ENCODE data around the gene WWC2. TPM values are rescaled to one million over a fixed set of nuclear protein-coding genes. Genes with fewer than 3 reads are reported as not detected.

Gene WWC2
- total RNA-seq, 1 donor from 2014 or later, result 142 TPM

DNA sequence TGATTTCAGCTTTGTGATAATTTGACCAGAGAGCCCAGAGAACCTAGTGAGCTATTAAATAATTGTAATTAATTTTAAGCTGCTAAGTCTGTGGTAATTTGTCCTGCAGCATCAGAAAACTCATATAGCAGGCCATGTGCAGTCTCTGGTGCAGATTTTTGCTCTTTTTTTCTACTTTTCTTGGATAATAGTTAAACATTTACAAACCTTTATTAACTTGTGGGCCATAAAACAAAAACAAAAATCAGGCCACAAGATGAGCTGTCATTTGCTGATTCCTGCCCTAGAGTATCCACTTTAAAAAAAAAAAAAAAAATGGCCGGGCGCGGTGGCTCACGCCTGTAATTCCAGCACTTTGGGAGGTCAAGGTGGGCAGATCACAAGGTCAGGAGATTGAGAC, 121.2 kb downstream of the WWC2 start:
- no peak for TF ChIP-seq CTCF (IDR thresholded peaks at IDR 0.05)
- H3K27ac ChIP-seq, result no peak overlapping the region

GRCh38 chr4:183223053-183223452, 124.0 kb downstream of the WWC2 start:
- Histone ChIP-seq H3K27me3 (no peaks in the 10 kb centered on the region), H3K9me3 (no peaks in the 10 kb centered on the region), H3K4me1 (no peaks in the 10 kb centered on the region), H3K36me3 (no peaks in the 10 kb centered on the region), H3K27ac (no peak overlapping the region), H3K4me3 (no peak overlapping the region)
- no peak for TF ChIP-seq CTCF (IDR thresholded peaks at IDR 0.05)
- ATAC-seq (peak; percentile 83), DNase-seq (no peak)
- intact Hi-C loops (cut with DNase I), result no loop called here

More for the DNA sequence above, 121.2 kb downstream of the WWC2 start:
- Histone ChIP-seq H3K9me3 (no peaks in the 10 kb centered on the region), H3K36me3 (no peaks in the 10 kb centered on the region), H3K4me1 (no peaks in the 10 kb centered on the region), H3K4me3 (no peak overlapping the region), H3K27me3 (no peaks in the 10 kb centered on the region)
- ATAC-seq, result no peak
- intact Hi-C loops (cut with DNase I), result no loop called here
- no peak for DNase-seq

DNA sequence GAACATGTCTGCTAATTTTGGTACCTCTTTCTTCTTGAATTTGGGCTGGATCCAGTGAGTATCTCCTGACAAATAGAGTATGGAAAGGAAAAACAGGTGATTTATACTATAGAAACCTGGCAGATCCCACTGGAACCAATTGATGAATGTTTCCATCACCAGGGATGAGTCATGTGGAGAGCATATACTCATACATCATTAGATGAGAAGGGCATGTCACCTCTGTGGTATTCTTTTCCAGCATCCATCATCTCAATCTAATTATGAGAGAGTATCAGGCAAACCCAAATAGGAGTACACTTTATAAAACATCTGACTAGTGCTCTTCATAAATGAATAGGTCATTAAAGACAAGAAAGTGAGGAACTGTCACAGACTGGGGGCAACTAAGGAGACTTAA, 130.3 kb downstream of the WWC2 start:
- intact Hi-C loops (cut with DNase I), result no loop called here
- no peaks in the 10 kb centered on the region for H3K9me3 ChIP-seq

GRCh38 chr4:183240581-183241321, 141.7 kb downstream of the WWC2 start:
- Histone ChIP-seq H3K9me3 (no peaks in the 10 kb centered on the region), H3K36me3 (peaks cover 28% of the 10 kb centered on the region), H3K4me3 (no peak overlapping the region), H3K4me1 (no peaks in the 10 kb centered on the region), H3K27me3 (no peaks in the 10 kb centered on the region), H3K27ac (peak overlapping the region; percentile 24)
- intact Hi-C loops (cut with DNase I), result no loop called here
- peak; percentile 76 for ATAC-seq
- no peak for DNase-seq
- TF ChIP-seq CTCF (IDR thresholded peaks at IDR 0.05), result no peak

More for the DNA sequence above, 130.3 kb downstream of the WWC2 start:
- Histone ChIP-seq H3K27ac (no peak overlapping the region), H3K4me3 (no peak overlapping the region), H3K4me1 (no peaks in the 10 kb centered on the region), H3K36me3 (no peaks in the 10 kb centered on the region), H3K27me3 (no peaks in the 10 kb centered on the region)
- no peak for TF ChIP-seq CTCF (IDR thresholded peaks at IDR 0.05)
- ATAC-seq (no peak), DNase-seq (no peak)

- TF ChIP-seq CTCF (IDR thresholded peaks at IDR 0.05), result no peak
- intact Hi-C loops (cut with DNase I), result no loop called here
- peak overlapping the region; percentile 24 for H3K27ac ChIP-seq
Measured at GRCh38 chr4:183241322-183241640, 142.2 kb downstream of the WWC2 start.

More at GRCh38 chr4:183241322-183241640, 142.2 kb downstream of the WWC2 start:
- H3K27me3 ChIP-seq, result no peaks in the 10 kb centered on the region
- H3K9me3 ChIP-seq, result no peaks in the 10 kb centered on the region
- H3K4me3 ChIP-seq, result no peak overlapping the region
- H3K4me1 ChIP-seq, result no peaks in the 10 kb centered on the region
- peaks cover 30% of the 10 kb centered on the region for H3K36me3 ChIP-seq
- DNase-seq (no peak), ATAC-seq (peak; percentile 53)
